GM23338 (cell line): ENCODE data around the gene OSBPL5. TPM values are rescaled to one million over a fixed set of nuclear protein-coding genes. Genes with fewer than 3 reads are reported as not detected.
A peak's percentile ranks its signal among the peaks of the same experiment; 100 is the strongest.

ENCODE experiments used
- ATAC-seq: fragments of 200-7000 bp; cut with Tn5 transposase; 3 replicates; pipeline ENCODE4 v1.9.1; 2020
- DNase-seq: peaks from one replicate; pipeline ENCODE4 v3.0.0-alpha.2; 2015; ENCODE audit warnings: low spot score
- H2AFZ ChIP-seq: fragments of 200-600 bp; sonication (generic); 2 replicates; pipeline ENCODE4 v1.8.0; 2016; ENCODE audit warnings: antibody characterized with exemption, mild to moderate bottlenecking, moderate library complexity
- H3F3A ChIP-seq: fragments of 200-600 bp; sonication (generic); replicated peaks from 2 replicates; pipeline ENCODE4 v1.8.0; 2017; ENCODE audit warnings: antibody characterized with exemption, mixed run types, low read depth
- H3K27ac ChIP-seq: fragments of 200-600 bp; sonication (generic); 2 replicates; pipeline ENCODE4 v1.6.1; 2016; ENCODE audit warnings: low read depth
- H3K27me3 ChIP-seq: fragments of 200-600 bp; sonication (generic); 2 replicates; pipeline ENCODE4 v1.8.0; 2016; ENCODE audit warnings: mild to moderate bottlenecking, mixed run types, moderate library complexity; ENCODE audit not compliant: insufficient read depth
- H3K36me3 ChIP-seq: fragments of 200-600 bp; sonication (generic); 2 replicates; pipeline ENCODE4 v1.8.0; 2016; ENCODE audit warnings: mild to moderate bottlenecking; ENCODE audit not compliant: insufficient read depth
- H3K4me1 ChIP-seq: fragments of 200-600 bp; sonication (generic); 2 replicates; pipeline ENCODE4 v1.8.0; 2016; ENCODE audit warnings: mild to moderate bottlenecking, moderate library complexity; ENCODE audit not compliant: insufficient read depth
- H3K4me2 ChIP-seq: fragments of 200-600 bp; sonication (generic); 2 replicates; pipeline ENCODE4 v1.7.1; 2017; ENCODE audit warnings: mixed run types
- H3K4me3 ChIP-seq: fragments of 200-600 bp; sonication (generic); 2 replicates; pipeline ENCODE4 v1.6.1; 2016; ENCODE audit warnings: mixed run types
- H3K79me2 ChIP-seq: fragments of 200-600 bp; sonication (generic); replicated peaks from 2 replicates; pipeline ENCODE4 v1.8.0; 2017; ENCODE audit warnings: mild to moderate bottlenecking; ENCODE audit not compliant: insufficient read depth
- H3K9me2 ChIP-seq: fragments of 200-600 bp; sonication (generic); 2 replicates; pipeline ENCODE4 v1.8.0; 2017; ENCODE audit not compliant: insufficient read depth
- H4K20me1 ChIP-seq: fragments of 200-600 bp; sonication (generic); replicated peaks from 2 replicates; pipeline ENCODE4 v1.8.0; 2017; ENCODE audit warnings: mild to moderate bottlenecking; ENCODE audit not compliant: insufficient read depth
- H3K27ac Mint-ChIP-seq: 2 replicates; pipeline ENCODE4 v1.8.0; 2020; ENCODE audit warnings: inconsistent platforms, mild to moderate bottlenecking, moderate library complexity, mixed read lengths
- H3K27me3 Mint-ChIP-seq: 3 replicates; pipeline ENCODE4 v1.8.0; 2022; ENCODE audit warnings: low read depth, mild to moderate bottlenecking, moderate library complexity, mixed read lengths, inconsistent platforms; ENCODE audit not compliant: insufficient read depth, poor library complexity
- H3K36me3 Mint-ChIP-seq: 3 replicates; pipeline ENCODE4 v1.8.0; 2021; ENCODE audit warnings: low read depth, mild to moderate bottlenecking, inconsistent platforms, moderate library complexity, mixed read lengths
- H3K4me1 Mint-ChIP-seq: 3 replicates; pipeline ENCODE4 v1.8.0; 2020; ENCODE audit warnings: mild to moderate bottlenecking, inconsistent platforms, mixed read lengths
- H3K4me3 Mint-ChIP-seq: 3 replicates; pipeline ENCODE4 v1.8.0; 2021; ENCODE audit warnings: moderate library complexity, mild to moderate bottlenecking, inconsistent platforms, mixed read lengths
- H3K9me3 Mint-ChIP-seq: 3 replicates; pipeline ENCODE4 v1.8.0; 2020; ENCODE audit warnings: moderate library complexity, mild to moderate bottlenecking, inconsistent platforms, mixed read lengths
- CREB1 ChIP-seq: fragments of 250-450 bp; sonication (Bioruptor Pico); IDR thresholded peaks from 2 replicates; pipeline ENCODE4 v1.5.0; 2020; ENCODE audit warnings: low read depth, mild to moderate bottlenecking, moderate library complexity
- CTCF ChIP-seq, 2 experiments: fragments of 200-600 bp in 1 of 2; sonication (generic) in 1 of 2; conservative IDR thresholded peaks; 2 replicates each; pipeline versions ENCODE4 v1.5.1 to v1.6.1; 2016 to 2017; ENCODE audit warnings: antibody characterized with exemption in 2 of 2, low read depth in 2 of 2, mild to moderate bottlenecking in 2 of 2, moderate library complexity in 1 of 2
- EZH2phosphoT487 ChIP-seq: fragments of 200-600 bp; sonication (generic); IDR thresholded peaks from one replicate; pipeline ENCODE4 v1.8.1; 2018; ENCODE audit warnings: antibody characterized with exemption; ENCODE audit not compliant: unreplicated experiment
- JUNB ChIP-seq: IDR thresholded peaks from one replicate; pipeline ENCODE4 v1.6.1; 2016; ENCODE audit warnings: antibody characterized with exemption; ENCODE audit not compliant: unreplicated experiment
- REST ChIP-seq: IDR thresholded peaks from one replicate; pipeline ENCODE4 v1.6.1; 2018; ENCODE audit warnings: antibody characterized with exemption; ENCODE audit not compliant: unreplicated experiment
- polyA plus RNA-seq: library from polyadenylated mRNA; unstranded; fragments of >200 nt; fragmentation: Nextera tagmentation; extraction: Ambion mirVana; gene quantifications from 2 replicates; pipeline ENCODE4 v1.2.1, GENCODE V29; 2016
- total RNA-seq: library from RNA; depleted of rRNA; stranded (reverse); fragments of >200 nt; shearing (Covaris generic); gene quantifications from 2 replicates; pipeline ENCODE4 v1.2.3, GENCODE V29; 2014

The OSBPL5 gene
- total and polyA plus RNA-seq, 2 experiments from 2014 or later, result 2.7 to 12.0 TPM

GRCh38 chr11:3108183-3108721 is 56.9 kb downstream of the OSBPL5 start (continued):
- no peak for TF ChIP-seq REST
- no peak for TF ChIP-seq JUNB
- no peak for TF ChIP-seq EZH2phosphoT487
- no peak for TF ChIP-seq CREB1 (CRISPR knock-in tag)

- Histone ChIP-seq H3K27ac (no peak overlapping the region), H4K20me1 (no peaks in the 10 kb centered on the region), H3K36me3 (peaks cover 5% of the 10 kb centered on the region; the same call in 1 of the 2 replicates), H3K4me3 (no peak overlapping the region), H3K9me2 (no peaks in the 10 kb centered on the region), H2AFZ (no peak overlapping the region), H3K4me2 (no peak overlapping the region), H3K79me2 (no peaks in the 10 kb centered on the region), H3K27me3 (no peaks in the 10 kb centered on the region), H3F3A (0 out of 2 replicates have a peak, but pooled peaks cover 3% of the 10 kb centered on the region), H3K4me1 (no peaks in the 10 kb centered on the region)
- Mint-ChIP-seq H3K4me3 (no peak overlapping the region), H3K27me3 (peaks cover 1% of the 10 kb centered on the region), H3K27ac (no peak overlapping the region), H3K4me1 (peaks cover 14% of the 10 kb centered on the region), H3K9me3 (peaks cover 26% of the 10 kb centered on the region), H3K36me3 (peaks cover 26% of the 10 kb centered on the region)
- DNase-seq, result peak; percentile 57
- peak; percentile 25 for ATAC-seq
- TF ChIP-seq CREB1 (CRISPR knock-in tag) (no peak), CTCF (conservative IDR thresholded peaks at IDR 0.05; ENCODE audit: low read depth in 2 of 2) (peak in 1 of 2 experiments; percentile 26; a peak in 1 of 4 replicates)
Measured at GRCh38 chr11:3107608-3108182, 57.4 kb downstream of the OSBPL5 start.
